ENCODE measurements around the gene DICER1. TPM values are rescaled to one million over a fixed set of nuclear protein-coding genes. Genes with fewer than 3 reads are reported as not detected.
A peak's percentile ranks its signal among the peaks of the same experiment; 100 is the strongest.
"Not testable (repeated sequence)": the region's sequence is repeated elsewhere in the genome, so short reads cannot be mapped to it uniquely, and the experiment has no call there.

The DICER1 gene, protein sequence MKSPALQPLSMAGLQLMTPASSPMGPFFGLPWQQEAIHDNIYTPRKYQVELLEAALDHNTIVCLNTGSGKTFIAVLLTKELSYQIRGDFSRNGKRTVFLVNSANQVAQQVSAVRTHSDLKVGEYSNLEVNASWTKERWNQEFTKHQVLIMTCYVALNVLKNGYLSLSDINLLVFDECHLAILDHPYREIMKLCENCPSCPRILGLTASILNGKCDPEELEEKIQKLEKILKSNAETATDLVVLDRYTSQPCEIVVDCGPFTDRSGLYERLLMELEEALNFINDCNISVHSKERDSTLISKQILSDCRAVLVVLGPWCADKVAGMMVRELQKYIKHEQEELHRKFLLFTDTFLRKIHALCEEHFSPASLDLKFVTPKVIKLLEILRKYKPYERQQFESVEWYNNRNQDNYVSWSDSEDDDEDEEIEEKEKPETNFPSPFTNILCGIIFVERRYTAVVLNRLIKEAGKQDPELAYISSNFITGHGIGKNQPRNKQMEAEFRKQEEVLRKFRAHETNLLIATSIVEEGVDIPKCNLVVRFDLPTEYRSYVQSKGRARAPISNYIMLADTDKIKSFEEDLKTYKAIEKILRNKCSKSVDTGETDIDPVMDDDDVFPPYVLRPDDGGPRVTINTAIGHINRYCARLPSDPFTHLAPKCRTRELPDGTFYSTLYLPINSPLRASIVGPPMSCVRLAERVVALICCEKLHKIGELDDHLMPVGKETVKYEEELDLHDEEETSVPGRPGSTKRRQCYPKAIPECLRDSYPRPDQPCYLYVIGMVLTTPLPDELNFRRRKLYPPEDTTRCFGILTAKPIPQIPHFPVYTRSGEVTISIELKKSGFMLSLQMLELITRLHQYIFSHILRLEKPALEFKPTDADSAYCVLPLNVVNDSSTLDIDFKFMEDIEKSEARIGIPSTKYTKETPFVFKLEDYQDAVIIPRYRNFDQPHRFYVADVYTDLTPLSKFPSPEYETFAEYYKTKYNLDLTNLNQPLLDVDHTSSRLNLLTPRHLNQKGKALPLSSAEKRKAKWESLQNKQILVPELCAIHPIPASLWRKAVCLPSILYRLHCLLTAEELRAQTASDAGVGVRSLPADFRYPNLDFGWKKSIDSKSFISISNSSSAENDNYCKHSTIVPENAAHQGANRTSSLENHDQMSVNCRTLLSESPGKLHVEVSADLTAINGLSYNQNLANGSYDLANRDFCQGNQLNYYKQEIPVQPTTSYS (N-terminal part only)
- total RNA-seq, result 10 to 100 TPM; 62.7 to 65.5 TPM

DNA sequence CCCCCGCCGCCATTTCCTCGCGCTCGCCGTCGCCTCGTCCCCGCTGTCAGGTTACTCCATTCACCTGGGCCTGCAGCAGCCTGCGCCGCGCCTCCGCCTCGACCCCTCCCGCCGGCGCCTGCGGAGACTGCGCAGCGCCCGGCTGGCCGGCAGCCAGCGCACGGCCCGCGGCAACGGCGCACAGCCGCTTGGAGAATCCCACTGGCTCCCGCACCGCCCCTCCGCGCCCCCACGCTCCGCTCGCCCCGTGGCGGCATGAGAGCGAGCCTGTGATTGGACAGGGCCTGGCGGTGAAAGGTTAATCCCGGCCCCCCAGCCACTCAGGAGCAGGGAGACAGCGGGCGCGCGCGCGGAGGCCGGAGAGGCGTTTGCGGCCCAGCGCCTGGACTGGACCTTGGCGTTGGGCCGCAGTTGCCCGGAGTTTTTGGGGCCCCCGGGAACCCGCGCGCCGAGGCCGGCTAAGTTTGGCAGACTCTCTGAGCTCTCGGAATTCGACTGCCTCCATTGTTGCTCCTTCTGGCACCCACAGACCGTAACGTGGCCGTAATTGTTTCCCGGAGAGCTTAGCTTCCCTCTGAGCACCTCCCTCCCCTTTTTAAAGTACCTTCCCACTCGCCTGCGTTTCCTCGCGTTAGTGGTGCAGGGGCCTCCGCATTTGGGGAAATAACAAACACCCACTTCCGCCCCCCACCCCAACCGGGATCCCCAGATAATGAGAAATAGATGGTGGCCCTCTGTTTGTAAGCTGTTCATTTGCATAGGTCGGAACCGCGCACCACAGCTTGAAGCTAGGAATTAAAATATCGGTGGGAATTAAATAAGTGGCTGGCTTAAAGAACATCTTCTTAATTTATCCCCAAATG lies at the start of gene DICER1:
Gene DICER1, minus strand, starts transcription at position 203 of the 863 bp plus-strand sequence. CDS start 24,071 bp downstream, outside the sequence.
- POLR2A ChIA-PET, result interaction anchor here (0.5 kb wide), 1 partner anchor 162 kb away, joined by 3 read pairs; no protein-coding TSS in a partner anchor
- ATAC-seq (ENCODE audit: low read depth) (peak; percentile 79), DNase-seq (peak; percentile 97)
- Mint-ChIP-seq H3K9me3 (no peaks in the 10 kb centered on the region), H3K36me3 (peaks cover 6% of the 10 kb centered on the region), H3K27me3 (no peaks in the 10 kb centered on the region), H3K4me1 (peaks cover 25% of the 10 kb centered on the region), H3K4me3 (peak within 1 kb of the TSS; percentile 89), H3K27ac (peak within 1 kb of the TSS; percentile 99)

DNA sequence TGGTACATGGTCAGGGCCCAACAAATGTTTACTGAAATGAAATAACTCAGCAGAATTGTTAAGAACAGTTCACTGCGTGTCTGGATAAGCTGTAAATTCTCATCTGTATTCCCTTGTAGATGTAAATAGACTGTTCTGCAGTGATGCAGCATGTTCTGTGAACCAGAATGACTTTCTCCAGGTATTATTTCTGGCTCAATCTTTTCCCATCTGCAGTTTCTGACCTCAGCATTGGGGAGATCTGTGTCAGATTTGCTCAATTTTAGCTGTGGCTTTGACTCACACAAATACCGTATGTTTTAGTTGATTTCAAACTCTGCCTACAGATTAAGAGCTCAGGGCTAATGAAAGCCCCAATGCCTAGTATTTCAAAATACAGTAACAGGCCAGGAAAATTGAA lies 49.2 kb upstream of the DICER1 start:
- Mint-ChIP-seq H3K4me3 (no peak overlapping the region), H3K27ac (no peak overlapping the region), H3K4me1 (no peaks in the 10 kb centered on the region), H3K36me3 (no peaks in the 10 kb centered on the region), H3K27me3 (no peaks in the 10 kb centered on the region), H3K9me3 (peaks cover 2% of the 10 kb centered on the region)
- DNase-seq, result no peak
- no peak for ATAC-seq (ENCODE audit: low read depth)
- POLR2A ChIA-PET, result no interaction called here

DNA sequence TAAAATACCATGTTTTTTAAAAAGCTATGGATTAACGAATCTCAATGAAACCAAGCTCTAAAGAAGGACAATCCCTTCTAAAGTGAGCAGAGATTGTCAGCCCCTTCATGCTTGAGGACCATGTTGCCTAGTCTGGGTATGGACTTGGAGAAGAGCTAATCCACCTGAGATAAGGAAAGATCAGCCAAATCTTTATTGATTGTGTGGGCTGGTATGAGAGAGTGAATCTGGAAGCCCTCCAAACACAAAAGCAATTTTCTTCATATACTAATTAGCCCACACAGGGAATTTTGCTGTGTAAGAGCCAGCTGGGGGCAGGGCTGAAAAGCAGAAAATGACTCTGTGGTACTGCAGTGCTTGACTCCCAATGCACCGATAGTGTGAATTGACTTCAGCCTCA lies 47.4 kb upstream of the DICER1 start:
- Mint-ChIP-seq H3K9me3 (peaks cover 2% of the 10 kb centered on the region), H3K27ac (no peak overlapping the region), H3K36me3 (no peaks in the 10 kb centered on the region), H3K27me3 (no peaks in the 10 kb centered on the region), H3K4me1 (no peaks in the 10 kb centered on the region), H3K4me3 (no peak overlapping the region)
- DNase-seq (no peak), ATAC-seq (ENCODE audit: low read depth) (no peak)
- POLR2A ChIA-PET, result interaction anchor here (0.6 kb wide), 1 partner anchor 25 kb away, joined by 5 read pairs; no protein-coding TSS in a partner anchor

- H3K36me3 Mint-ChIP-seq; DNase-seq; H3K27me3 Mint-ChIP-seq; ATAC-seq (ENCODE audit: low read depth); H3K4me3 Mint-ChIP-seq; POLR2A ChIA-PET; H3K9me3 Mint-ChIP-seq; H3K4me1 Mint-ChIP-seq; H3K27ac Mint-ChIP-seq: not testable (repeated sequence)
Observed at GRCh38 chr14:95201745-95202144, 44.4 kb upstream of the DICER1 start.

DNA sequence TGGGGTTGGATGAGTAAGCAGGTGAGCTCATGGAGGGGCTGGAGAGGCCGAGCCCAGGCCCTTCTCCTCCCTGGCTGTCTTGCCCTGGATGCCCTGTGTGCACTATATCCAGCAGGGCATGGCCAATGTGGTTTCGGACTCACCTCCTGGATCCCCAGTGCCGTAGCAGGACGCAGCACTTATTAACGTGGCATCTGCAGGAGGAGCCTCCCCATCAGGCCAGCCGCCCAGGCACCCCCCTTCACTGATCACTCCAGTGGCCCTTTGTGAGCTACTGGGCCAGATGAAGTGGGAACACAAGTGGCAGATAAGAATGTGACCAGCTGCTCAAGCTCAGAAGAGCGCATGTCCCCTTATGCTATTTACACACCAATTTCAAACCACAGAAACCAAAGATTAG lies 43.1 kb upstream of the DICER1 start:
- POLR2A ChIA-PET, result no interaction called here
- Mint-ChIP-seq H3K27me3 (no peaks in the 10 kb centered on the region), H3K27ac (no peak overlapping the region), H3K4me1 (no peaks in the 10 kb centered on the region), H3K4me3 (no peak overlapping the region), H3K9me3 (peaks cover 2% of the 10 kb centered on the region), H3K36me3 (no peaks in the 10 kb centered on the region)
- ATAC-seq (ENCODE audit: low read depth) (no peak), DNase-seq (no peak)

- POLR2A ChIA-PET, result no interaction called here
- H3K27ac Mint-ChIP-seq, result no peak overlapping the region
Observed at GRCh38 chr14:95199298-95199983, 42.1 kb upstream of the DICER1 start.

GRCh38 chr14:95198320-95198719 lies 41.0 kb upstream of the DICER1 start:
- DNase-seq (no peak), ATAC-seq (ENCODE audit: low read depth) (no peak)
- Mint-ChIP-seq H3K4me3 (no peak overlapping the region), H3K9me3 (no peaks in the 10 kb centered on the region), H3K4me1 (no peaks in the 10 kb centered on the region), H3K36me3 (no peaks in the 10 kb centered on the region), H3K27me3 (peaks cover 2% of the 10 kb centered on the region), H3K27ac (no peak overlapping the region)
- POLR2A ChIA-PET, result no interaction called here

More at GRCh38 chr14:95199298-95199983, 42.1 kb upstream of the DICER1 start:
- Mint-ChIP-seq H3K4me1 (no peaks in the 10 kb centered on the region), H3K4me3 (no peak overlapping the region), H3K36me3 (no peaks in the 10 kb centered on the region), H3K9me3 (no peaks in the 10 kb centered on the region), H3K27me3 (peaks cover 2% of the 10 kb centered on the region)
- DNase-seq, result no peak
- no peak for ATAC-seq (ENCODE audit: low read depth)

DNA sequence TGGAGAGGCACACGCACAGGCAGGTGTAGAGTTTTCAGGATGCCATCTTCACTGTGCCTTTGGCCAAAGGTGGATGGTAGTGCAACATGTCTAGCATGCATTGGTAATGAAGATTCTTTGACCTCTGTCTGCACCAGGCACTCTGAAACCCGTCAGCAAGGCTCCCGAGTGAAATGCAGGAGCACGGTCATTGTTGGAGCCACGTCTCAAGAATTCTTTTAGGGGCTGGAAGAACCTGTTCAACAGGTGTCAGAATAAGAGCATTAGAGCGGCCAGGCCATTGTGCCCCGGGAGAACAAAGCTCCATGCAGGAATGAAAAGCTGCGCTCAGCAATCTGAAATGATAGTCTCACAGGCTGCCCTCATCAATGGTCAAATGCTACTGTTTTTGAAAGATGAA lies 40.2 kb upstream of the DICER1 start:
- Mint-ChIP-seq H3K4me1 (no peaks in the 10 kb centered on the region), H3K36me3 (no peaks in the 10 kb centered on the region), H3K9me3 (no peaks in the 10 kb centered on the region), H3K27me3 (peaks cover 2% of the 10 kb centered on the region), H3K27ac (no peak overlapping the region), H3K4me3 (no peak overlapping the region)
- ATAC-seq (ENCODE audit: low read depth) (no peak), DNase-seq (no peak)
- POLR2A ChIA-PET, result no interaction called here

DNA sequence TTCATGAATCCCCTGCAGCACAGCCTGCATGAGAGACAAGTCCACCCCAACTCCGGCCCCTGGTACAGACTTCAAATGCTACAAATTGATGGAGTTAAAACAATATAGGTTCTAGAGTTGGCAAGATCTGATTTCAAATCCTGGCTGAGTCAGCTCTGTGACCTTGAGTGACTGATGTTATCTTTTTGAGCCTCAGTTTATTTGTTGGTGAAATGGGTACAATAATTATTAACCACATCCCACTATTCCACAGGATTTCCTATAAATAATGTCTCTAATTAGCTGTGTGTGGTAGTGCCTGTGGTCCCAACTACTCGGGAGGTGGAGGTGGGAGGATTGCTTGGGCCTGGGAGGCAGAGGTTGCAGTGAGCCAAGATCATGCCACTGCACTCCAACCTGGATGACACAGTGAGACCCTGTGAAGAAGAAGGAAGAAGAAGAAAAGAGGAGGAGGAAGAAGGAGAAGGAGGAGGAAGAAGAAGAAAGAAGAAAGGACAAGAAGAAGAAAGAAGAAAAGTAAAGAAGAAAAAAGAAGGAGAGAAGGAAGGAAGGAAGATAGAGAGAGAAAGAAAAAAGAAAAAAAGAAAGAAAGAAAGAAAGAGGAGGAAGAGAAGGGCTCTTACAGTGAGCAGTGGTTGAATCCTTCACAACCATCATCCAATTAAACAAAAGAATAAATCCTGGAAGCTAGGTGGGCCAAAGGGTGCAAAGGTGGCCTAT lies 39.7 kb upstream of the DICER1 start:
- no peak for ATAC-seq (ENCODE audit: low read depth)
- H3K27ac Mint-ChIP-seq, result no peak overlapping the region
- no peaks in the 10 kb centered on the region for H3K4me1 Mint-ChIP-seq
- H3K36me3 Mint-ChIP-seq, result no peaks in the 10 kb centered on the region
- POLR2A ChIA-PET, result no interaction called here
- no peak for DNase-seq
- no peaks in the 10 kb centered on the region for H3K9me3 Mint-ChIP-seq
- no peak overlapping the region for H3K4me3 Mint-ChIP-seq
- peaks cover 2% of the 10 kb centered on the region for H3K27me3 Mint-ChIP-seq

DNA sequence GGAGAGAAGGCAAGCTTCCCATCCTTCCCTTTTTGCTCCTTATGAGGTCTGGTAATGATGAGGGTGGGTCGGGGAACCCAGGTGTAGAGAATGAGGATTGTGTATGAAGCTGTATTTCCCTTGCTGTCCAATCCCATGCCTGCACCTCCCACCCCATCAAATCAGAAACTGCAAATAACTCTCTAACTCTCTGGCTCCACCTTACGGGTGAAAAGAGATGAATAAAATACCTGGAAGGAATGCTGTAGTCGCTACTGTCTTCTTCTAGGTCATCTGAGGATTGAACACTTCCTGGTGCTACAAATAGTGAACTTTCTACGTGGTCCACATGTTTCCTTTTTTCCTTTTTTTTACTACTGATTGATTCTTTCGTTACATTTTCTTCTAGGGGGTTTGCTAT lies 38.9 kb upstream of the DICER1 start:
- Mint-ChIP-seq H3K27ac (no peak overlapping the region), H3K9me3 (no peaks in the 10 kb centered on the region), H3K4me3 (no peak overlapping the region), H3K4me1 (peaks cover 3% of the 10 kb centered on the region), H3K36me3 (no peaks in the 10 kb centered on the region), H3K27me3 (peaks cover 2% of the 10 kb centered on the region)
- POLR2A ChIA-PET, result no interaction called here
- DNase-seq (no peak), ATAC-seq (ENCODE audit: low read depth) (no peak)

DNA sequence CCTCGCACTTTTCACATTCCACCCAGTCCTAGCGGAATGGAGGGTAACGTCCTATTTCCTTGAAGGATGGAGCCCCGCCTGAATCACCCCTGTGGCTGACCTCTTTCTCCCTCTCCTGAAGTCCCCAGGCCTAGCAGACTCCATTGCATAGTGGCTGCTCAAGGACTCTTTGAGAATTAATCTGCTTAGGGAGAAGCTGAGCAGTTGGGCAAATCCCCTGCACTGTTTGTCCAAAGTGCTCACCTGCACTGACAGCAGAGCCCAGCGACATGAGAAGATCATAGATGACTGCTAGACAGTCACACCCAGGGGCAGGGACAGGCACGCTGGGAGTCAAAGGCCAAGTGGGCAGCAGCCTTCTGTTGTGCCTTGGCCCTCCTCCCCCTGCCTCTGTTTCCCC lies 37.7 kb upstream of the DICER1 start:
- Mint-ChIP-seq H3K4me1 (peaks cover 3% of the 10 kb centered on the region), H3K9me3 (no peaks in the 10 kb centered on the region), H3K4me3 (no peak overlapping the region), H3K36me3 (no peaks in the 10 kb centered on the region), H3K27me3 (peaks cover 2% of the 10 kb centered on the region), H3K27ac (no peak overlapping the region)
- POLR2A ChIA-PET, result no interaction called here
- DNase-seq, result no peak
- ATAC-seq (ENCODE audit: low read depth), result no peak

DNA sequence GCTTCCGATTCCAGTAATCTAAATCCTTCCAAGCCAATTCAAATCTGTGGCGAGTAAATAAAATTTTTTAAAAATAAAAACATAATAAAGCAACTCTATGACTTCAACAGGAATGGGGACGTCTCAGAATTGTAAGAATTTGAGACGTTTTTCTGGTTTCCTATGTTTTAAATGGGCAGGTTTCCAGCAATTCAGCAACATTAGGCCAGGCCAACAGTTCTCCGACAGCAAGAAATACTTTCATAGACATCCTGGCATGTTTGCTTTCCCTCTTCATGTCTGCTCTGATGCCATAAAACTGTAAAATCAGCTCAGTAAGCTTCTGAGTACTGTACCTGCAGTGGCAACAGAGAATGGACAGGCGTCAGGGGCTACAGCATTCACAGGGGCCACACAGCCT lies 35.8 kb upstream of the DICER1 start:
- peaks cover 2% of the 10 kb centered on the region for H3K9me3 Mint-ChIP-seq
- POLR2A ChIA-PET, result no interaction called here

More for the DNA sequence above, 35.8 kb upstream of the DICER1 start:
- ATAC-seq (ENCODE audit: low read depth) (no peak), DNase-seq (no peak)
- H3K4me1 Mint-ChIP-seq, result peaks cover 3% of the 10 kb centered on the region
- no peak overlapping the region for H3K4me3 Mint-ChIP-seq
- peaks cover under 1% of the 10 kb centered on the region for H3K36me3 Mint-ChIP-seq
- peaks cover 6% of the 10 kb centered on the region for H3K27me3 Mint-ChIP-seq
- no peak overlapping the region for H3K27ac Mint-ChIP-seq
